HCT116 (cell line): ENCODE measurements around the gene BICD1.

Experiments used
- ATF3 ChIP-seq: IDR thresholded peaks from 2 replicates; pipeline ENCODE4 v1.6.1; 2012
- CEBPB ChIP-seq: IDR thresholded peaks from 2 replicates; pipeline ENCODE4 v1.6.1; 2012; ENCODE audit warnings: low read depth
- CTCF ChIP-seq, 3 experiments: fragments of 200-600 bp in 1 of 3; sonication (generic) in 1 of 3; IDR thresholded peaks in 2 of 3; conservative IDR thresholded peaks in 1 of 3; 2 replicates each; pipeline ENCODE4 v1.5.1; 2012 to 2017; ENCODE audit warnings: low read depth in 2 of 3, low read length in 2 of 3, antibody characterized with exemption in 1 of 3, borderline replicate concordance in 1 of 3, control low read depth in 1 of 3, mild to moderate bottlenecking in 1 of 3, mixed read lengths in 1 of 3, mixed run types in 1 of 3, moderate library complexity in 1 of 3; ENCODE audit not compliant: insufficient read depth in 1 of 3
- EGR1 ChIP-seq: IDR thresholded peaks from 2 replicates; pipeline ENCODE4 v1.6.1; 2012; ENCODE audit warnings: low read depth
- EZH2 ChIP-seq: fragments of 200-600 bp; sonication (generic); IDR thresholded peaks from 2 replicates; pipeline ENCODE4 v1.6.1; 2017; ENCODE audit warnings: antibody characterized with exemption, mixed run types
- EZH2phosphoT487 ChIP-seq: fragments of 200-600 bp; IDR thresholded peaks from 2 replicates; pipeline ENCODE4 v1.6.1; 2018; ENCODE audit warnings: antibody characterized with exemption, borderline replicate concordance
- JUND ChIP-seq: IDR thresholded peaks from 2 replicates; pipeline ENCODE4 v1.6.1; 2012
- POLR2A ChIP-seq: IDR thresholded peaks from 2 replicates; pipeline ENCODE4 v1.7.0; 2011; ENCODE audit warnings: borderline replicate concordance; ENCODE audit not compliant: insufficient read depth, insufficient read length; ENCODE audit errors: extremely low read depth
- RAD21 ChIP-seq: IDR thresholded peaks from 2 replicates; pipeline ENCODE4 v1.6.1; 2012; ENCODE audit warnings: low read depth, mild to moderate bottlenecking
- REST ChIP-seq: IDR thresholded peaks from 2 replicates; pipeline ENCODE4 v1.6.1; 2012; ENCODE audit warnings: low read depth
- SIN3A ChIP-seq: IDR thresholded peaks from 2 replicates; pipeline ENCODE4 v1.6.1; 2012; ENCODE audit warnings: low read depth
- SRF ChIP-seq: IDR thresholded peaks from 2 replicates; pipeline ENCODE4 v1.6.1; 2012; ENCODE audit warnings: low read depth
- YY1 ChIP-seq: IDR thresholded peaks from 2 replicates; pipeline ENCODE4 v1.6.1; 2011; ENCODE audit warnings: low read length, low read depth, moderate library complexity, mild to moderate bottlenecking; ENCODE audit not compliant: insufficient replicate concordance; ENCODE audit errors: extremely low read depth
- ZNF274 ChIP-seq: fragments of 200-500 bp; sonication (Bioruptor generic); IDR thresholded peaks from 2 replicates; pipeline ENCODE4 v1.6.1; 2014; ENCODE audit warnings: mild to moderate bottlenecking, low read depth, low read length, inconsistent platforms

GRCh38 chr12:32217354-32218310, 111.0 kb downstream of the BICD1 start:
- TF ChIP-seq CTCF (IDR thresholded peaks at IDR 0.05 in 2 of 3, conservative IDR thresholded peaks at IDR 0.05 in 1 of 3; ENCODE audit: borderline replicate concordance in 1 of 3, insufficient read depth in 1 of 3, low read depth in 2 of 3, low read length in 2 of 3) (no peak), EZH2phosphoT487 (no peak), ZNF274 (no peak), REST (no peak), EGR1 (no peak), RAD21 (no peak), CEBPB (no peak), YY1 (no peak), SIN3A (no peak), EZH2 (no peak), ATF3 (no peak), SRF (no peak), POLR2A (no peak), JUND (no peak)
